Fibroblast of skin of scalp (primary cell): ENCODE data around the gene PTCRA. TPM values are rescaled to one million over a fixed set of nuclear protein-coding genes. Genes with fewer than 3 reads are reported as not detected.
"Not testable (repeated sequence)": the region's sequence is repeated elsewhere in the genome, so short reads cannot be mapped to it uniquely, and the experiment has no call there.

Experiments
- DNase-seq: peaks from one replicate; pipeline ENCODE4 v3.0.0-alpha.2; 2013
- polyA plus RNA-seq, 2 experiments: library from polyadenylated mRNA; unstranded; fragments of 120-200 nt; gene quantifications; one replicate each; pipeline ENCODE4 v1.2.1, GENCODE V29; 2013; ENCODE audit not compliant: insufficient read length in 2 of 2

The PTCRA gene
- not detected for polyA plus RNA-seq (2013, experiment 1 of 2; ENCODE audit: insufficient read length)
- polyA plus RNA-seq (2013, experiment 2 of 2; ENCODE audit: insufficient read length) = not detected

GRCh38 chr6:42915732-42916131 is at the start of gene PTCRA:
Gene PTCRA, plus strand, starts transcription at chr6:42916053. Its CDS starts 17 bp downstream, at chr6:42916070.
- DNase-seq = no peak

DNA sequence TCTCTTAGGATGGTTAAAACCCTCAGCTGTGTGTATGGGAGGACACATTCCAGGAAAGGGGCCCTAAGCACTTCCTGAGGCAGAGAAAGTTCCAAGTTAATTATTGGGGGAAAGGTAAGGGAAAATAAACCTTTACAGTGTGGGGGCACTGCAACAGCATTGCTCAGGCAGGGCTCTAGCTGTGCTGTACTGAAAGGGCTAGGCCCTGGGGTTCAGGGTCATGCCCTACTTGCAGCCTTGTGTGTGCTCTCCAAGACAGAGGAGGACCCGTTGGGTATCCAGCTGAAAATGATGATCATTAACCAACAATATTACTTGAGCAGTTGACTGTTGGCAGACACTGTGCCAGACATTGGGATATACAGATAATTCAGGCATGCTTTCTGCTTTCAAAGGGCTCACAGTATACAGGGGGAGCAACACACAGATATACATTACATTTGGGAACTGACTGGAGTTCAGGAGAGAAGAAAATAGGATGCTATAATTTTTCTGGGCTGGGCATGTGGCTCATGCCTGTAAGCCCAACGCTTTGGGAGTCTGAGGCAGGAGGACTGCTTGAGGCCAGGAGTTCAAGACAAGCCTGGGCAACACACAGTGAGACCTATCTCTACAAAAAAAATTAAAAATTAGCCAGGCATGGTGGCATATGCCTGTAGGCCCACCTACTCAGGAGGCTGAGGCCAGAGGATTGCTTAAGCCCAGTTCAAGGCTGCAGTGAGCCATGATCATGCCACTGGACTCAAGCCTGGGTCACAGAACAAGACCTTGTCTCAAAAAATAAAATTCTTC is 45.5 kb upstream of the PTCRA start:
- DNase-seq = no peak

- DNase-seq = no peak
These were observed 44.1 kb upstream of the PTCRA start for GRCh38 chr6:42871711-42872110.

- no peak for DNase-seq
These were observed 42.5 kb upstream of the PTCRA start for GRCh38 chr6:42873313-42873712.

DNA sequence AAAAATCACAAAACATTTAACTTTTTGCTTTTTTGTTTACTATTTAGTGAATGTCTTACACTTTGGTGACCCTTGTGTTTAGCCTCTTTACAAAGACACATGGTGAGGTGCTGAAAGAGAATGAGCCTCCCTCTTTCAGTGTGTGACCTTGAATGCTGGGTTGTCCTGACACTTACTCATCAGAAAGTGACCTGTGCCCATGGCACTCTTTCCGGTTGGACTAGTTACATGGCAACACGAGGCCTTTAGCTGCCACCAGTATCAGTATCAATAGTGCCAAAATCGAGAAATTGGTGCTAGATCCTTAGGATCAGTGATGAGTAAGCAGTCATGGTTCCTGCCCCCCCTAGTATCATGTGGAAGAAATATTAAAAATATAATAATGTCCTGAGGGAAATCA is 38.2 kb upstream of the PTCRA start:
- no peak for DNase-seq

DNA sequence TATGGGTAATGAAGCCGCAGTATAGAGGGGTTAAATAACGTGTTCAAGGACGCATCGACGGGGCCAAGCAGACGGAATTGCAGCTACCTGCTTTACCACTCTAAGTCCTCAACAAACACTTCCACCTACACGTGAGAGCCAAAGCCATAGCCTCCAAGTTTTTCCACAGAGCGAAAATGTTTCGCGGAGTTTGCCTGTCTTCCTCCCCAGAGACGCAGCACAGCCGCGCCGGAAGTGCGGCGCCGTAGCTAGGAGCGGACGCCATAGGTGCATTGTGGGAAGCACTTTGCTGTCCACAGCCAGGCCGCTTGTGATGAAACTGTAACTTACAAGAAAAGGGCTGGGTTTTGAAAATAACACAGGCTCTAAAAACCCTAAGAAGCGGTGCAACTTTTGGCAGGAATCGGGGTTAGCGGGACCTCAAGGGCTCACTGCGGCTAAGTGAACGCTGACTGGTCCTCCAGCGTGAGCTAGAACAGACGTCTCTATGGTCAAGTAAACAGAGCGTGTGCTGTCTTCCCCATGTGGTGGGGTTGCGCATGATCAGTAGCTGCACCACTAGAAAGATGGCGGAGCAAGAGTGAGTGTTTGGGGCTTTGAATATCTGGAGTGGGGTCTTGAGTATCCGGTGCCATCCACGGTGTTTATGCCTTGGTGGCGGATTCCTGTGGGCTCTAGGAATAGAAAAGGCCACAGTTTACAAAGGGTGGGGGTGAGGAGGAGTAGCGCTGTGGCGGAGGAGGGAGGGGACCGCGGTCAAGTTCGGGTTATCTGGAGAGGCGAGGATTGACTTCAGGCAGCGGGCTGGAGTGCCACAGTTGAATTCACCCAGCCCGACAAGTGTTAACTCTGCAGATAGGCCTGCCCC is 36.2 kb upstream of the PTCRA start, which contains the start of gene RPL7L1:
TSS of gene RPL7L1 (plus strand) at position 245 of the 868 bp plus-strand sequence. CDS start at position 540, 295 bp downstream.
- DNase-seq = peak; percentile 88

DNA sequence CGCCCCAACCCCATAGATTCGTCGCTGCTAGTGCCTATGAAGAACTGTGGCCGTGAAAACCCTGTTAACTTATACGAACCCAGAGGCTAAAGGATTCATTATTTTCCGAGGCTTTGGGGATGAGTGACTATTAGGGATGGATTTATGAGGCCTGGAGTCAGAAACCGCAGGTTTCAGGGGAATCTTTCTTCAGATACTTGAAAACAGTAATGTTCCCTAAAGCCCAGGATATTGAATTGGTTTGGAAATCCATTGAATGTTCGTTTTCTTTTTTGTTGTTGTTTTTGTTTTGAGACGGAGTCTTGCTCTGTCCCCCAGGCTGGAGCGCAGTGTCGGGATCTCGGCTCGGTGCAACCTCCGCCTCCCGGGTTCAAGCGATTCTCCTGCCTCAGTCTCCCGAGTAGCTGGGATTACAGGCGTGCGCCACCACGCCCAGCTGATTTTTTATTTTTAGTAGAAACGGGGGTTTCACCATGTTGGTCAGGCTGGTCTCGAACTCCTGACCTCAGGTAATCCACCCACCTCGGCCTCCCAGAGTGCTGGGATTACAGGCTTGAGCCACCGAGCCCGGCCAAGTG is 35.5 kb upstream of the PTCRA start:
- DNase-seq = not testable (repeated sequence)

GRCh38 chr6:42880871-42881270 is 35.0 kb upstream of the PTCRA start:
- DNase-seq = not testable (repeated sequence)

DNA sequence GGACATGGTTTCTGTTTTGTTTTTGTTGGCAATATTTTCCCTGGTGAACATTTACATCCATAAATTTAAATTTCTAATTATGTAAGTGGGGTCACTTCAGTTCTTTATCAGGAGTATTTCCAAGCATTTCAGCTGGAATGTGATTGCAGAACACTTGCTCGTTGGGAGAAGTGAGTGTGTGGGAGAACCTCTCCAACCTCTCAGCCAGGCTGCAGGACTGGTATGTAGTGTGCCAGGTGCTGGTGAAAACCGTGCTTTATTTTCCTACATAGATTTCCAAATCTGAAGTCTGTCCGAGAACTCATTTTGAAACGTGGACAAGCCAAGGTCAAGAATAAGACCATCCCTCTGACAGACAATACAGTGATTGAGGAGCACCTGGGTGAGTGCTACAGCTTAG is 30.2 kb upstream of the PTCRA start:
- no peak for DNase-seq

- DNase-seq = not testable (repeated sequence)
These were observed 27.7 kb upstream of the PTCRA start for GRCh38 chr6:42888201-42888600.

DNA sequence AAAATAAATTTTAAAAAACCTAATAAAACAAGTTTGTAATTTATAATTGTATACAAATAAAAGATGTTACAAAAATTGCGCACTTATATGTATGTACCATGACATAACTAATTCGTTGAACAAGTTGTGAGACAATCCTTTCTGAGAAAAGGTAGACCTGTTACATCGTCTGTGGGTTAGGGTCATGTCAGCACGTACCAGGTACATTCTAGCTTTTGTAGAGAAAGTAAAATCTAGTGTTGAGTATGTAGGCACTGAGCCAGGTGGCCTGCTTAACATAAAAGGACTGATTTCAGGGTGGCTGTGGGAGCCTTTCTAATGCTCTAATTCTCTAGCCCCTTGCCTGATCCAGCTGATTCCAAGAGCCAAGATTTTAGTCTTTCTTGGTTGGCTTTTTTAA is 26.0 kb upstream of the PTCRA start:
- DNase-seq = no peak

GRCh38 chr6:42890311-42891198 is 25.3 kb upstream of the PTCRA start:
- peak; percentile 98 for DNase-seq

DNA sequence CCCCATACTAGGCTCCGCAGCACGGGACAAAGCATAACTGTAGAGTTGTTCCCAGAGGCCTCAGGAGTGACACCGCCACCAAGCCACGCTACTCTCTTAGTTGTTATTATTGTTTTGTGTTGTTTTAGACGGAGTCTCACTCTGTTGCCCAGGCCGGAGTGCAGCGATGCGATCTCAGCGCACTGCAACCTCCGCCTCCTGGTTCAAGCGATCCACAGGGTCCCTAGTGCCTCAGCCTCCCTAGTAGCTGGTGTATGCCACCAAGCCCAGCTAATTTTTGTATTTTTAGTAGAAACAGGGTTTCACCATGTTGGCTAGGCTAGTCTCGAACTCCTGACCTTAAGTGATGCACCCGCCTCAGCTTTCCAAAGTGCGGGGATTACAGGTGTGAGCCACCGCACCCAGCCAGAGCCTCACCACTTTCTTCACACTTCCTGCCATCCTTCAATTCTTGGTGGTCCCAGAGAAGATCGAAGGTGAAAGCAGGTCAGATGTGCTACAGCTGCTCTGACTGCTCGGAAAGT is 24.6 kb upstream of the PTCRA start:
- no peak for DNase-seq

DNA sequence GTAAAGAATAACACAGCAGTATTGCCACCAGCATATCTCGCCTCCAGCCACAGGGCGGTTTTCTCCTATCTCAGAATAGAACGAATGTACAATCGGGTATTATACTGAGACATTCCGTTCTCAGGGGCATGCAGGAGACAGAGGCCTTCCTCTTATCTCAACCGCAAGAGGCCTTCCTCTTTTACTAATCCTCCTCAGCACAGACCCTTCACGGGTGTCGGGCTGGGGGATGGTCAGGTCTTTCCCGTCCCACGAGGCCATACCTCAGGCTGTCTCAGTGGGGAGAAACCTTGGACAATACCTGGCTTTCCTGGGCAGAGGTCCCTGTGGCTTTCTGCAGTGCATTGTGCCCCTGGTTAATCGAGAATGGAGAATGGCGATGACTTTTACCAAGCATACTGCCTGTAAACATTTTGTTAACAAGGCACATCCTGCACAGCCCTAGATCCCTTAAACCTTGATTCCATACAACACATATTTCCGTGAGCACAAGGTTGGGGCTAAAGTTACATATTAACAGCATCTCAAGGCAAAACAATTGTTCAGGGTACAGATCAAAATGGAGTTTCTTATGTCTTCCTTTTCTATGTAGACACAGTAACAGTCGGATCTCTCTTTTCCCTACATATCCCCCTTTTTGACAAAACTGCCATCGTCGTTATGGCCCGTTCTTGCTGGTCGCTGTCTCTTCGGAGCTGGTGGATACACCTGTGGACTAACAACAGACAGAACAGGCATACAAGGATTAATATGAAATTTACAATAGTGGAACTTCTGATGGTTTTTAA is 21.6 kb upstream of the PTCRA start:
- not testable (repeated sequence) for DNase-seq

DNA sequence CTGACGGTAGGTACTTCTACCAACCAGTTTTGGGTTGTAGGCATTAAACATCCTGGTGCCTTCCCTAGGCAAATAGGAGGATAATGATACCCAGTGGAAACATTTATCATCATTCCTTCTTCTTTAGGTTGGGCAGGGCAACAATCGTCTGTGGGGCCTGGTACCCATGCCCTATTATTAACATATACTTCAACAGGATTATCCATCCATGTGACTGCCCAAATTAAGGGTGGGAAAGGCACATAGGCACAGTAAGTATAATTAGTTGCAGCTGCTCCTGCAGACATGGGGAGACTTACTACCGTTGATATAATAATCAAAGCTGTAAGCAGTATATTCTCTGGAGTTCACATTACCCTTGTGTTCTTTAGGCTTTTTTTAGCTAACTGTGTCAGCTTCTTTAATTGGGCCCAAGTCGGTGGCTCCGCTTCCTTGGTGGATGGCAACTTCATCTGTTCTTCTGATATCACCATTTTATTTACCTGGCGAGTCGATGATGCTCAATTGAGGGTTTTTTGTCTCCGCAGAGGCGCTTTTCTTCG is 19.6 kb upstream of the PTCRA start:
- DNase-seq = no peak

GRCh38 chr6:42898891-42899361 is 16.9 kb upstream of the PTCRA start:
- DNase-seq = peak; percentile 69

- no peak for DNase-seq
These were observed 16.0 kb upstream of the PTCRA start for GRCh38 chr6:42899871-42900270.

DNA sequence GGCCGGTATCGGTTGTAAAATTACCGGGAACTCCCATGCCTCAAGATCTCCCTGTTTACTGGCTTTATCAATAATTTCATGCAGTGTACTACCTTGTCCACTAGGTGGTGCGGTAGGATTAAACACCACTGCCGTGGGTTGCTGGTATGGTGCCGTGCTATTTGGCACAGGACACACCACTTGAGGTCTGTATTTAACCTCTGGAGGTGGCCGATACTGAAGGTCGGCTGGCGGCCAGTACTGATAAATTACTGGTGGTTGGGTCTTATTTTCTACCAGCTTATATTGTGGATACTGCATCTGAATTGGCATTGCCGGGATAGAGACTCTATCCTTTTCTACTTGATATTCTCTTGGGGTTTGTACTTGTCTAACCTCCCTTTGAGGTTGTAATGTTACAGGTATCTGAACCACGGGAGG is 14.3 kb upstream of the PTCRA start:
- DNase-seq = peak; percentile 84

- not testable (repeated sequence) for DNase-seq
These were observed 13.2 kb upstream of the PTCRA start for GRCh38 chr6:42902429-42903263.
